ENCODE measurements around the gene ZCCHC14. TPM values are rescaled to one million over a fixed set of nuclear protein-coding genes. Genes with fewer than 3 reads are reported as not detected.

The ZCCHC14 gene
- polyA plus RNA-seq, 6 donors from 2014 or later: 0.03 to 0.31 (median 0.20) TPM; not detected in 1

- H3K36me3 Mint-ChIP-seq: no peaks in the 10 kb centered on the region
- H3K27ac Mint-ChIP-seq: no peak overlapping the region
- no peak overlapping the region for H3K4me3 Mint-ChIP-seq
- no peaks in the 10 kb centered on the region for H3K4me1 Mint-ChIP-seq
- no peak for ATAC-seq (ENCODE audit: low read depth in 2 of 2)
- no peak for DNase-seq
- H3K9me3 Mint-ChIP-seq: no peaks in the 10 kb centered on the region
- no peaks in the 10 kb centered on the region for H3K27me3 Mint-ChIP-seq
Measured at GRCh38 chr16:87418216-87418615, 74.6 kb downstream of the ZCCHC14 start.

GRCh38 chr16:87417528-87417910, 75.3 kb downstream of the ZCCHC14 start:
- Mint-ChIP-seq H3K27ac (no peak overlapping the region), H3K27me3 (no peaks in the 10 kb centered on the region), H3K4me3 (no peak overlapping the region), H3K9me3 (no peaks in the 10 kb centered on the region), H3K4me1 (no peaks in the 10 kb centered on the region), H3K36me3 (no peaks in the 10 kb centered on the region)
- no peak for DNase-seq
- no peak for ATAC-seq (ENCODE audit: low read depth in 2 of 2)

- Mint-ChIP-seq H3K27me3 (no peaks in the 10 kb centered on the region), H3K9me3 (no peaks in the 10 kb centered on the region), H3K36me3 (no peaks in the 10 kb centered on the region), H3K4me1 (no peaks in the 10 kb centered on the region), H3K27ac (no peak overlapping the region), H3K4me3 (no peak overlapping the region)
- no peak for DNase-seq
- ATAC-seq (ENCODE audit: low read depth in 2 of 2): no peak
Measured at GRCh38 chr16:87416826-87417527, 75.8 kb downstream of the ZCCHC14 start.

- Mint-ChIP-seq H3K9me3 (no peaks in the 10 kb centered on the region), H3K4me1 (no peaks in the 10 kb centered on the region), H3K36me3 (no peaks in the 10 kb centered on the region), H3K27me3 (no peaks in the 10 kb centered on the region), H3K4me3 (no peak overlapping the region), H3K27ac (no peak overlapping the region)
- no peak for DNase-seq
- no peak for ATAC-seq (ENCODE audit: low read depth in 2 of 2)
Measured at GRCh38 chr16:87415441-87415840, 77.4 kb downstream of the ZCCHC14 start.

- no peaks in the 10 kb centered on the region for H3K36me3 Mint-ChIP-seq
- H3K9me3 Mint-ChIP-seq: no peaks in the 10 kb centered on the region
- no peaks in the 10 kb centered on the region for H3K4me1 Mint-ChIP-seq
- no peak overlapping the region for H3K4me3 Mint-ChIP-seq
- H3K27me3 Mint-ChIP-seq: no peaks in the 10 kb centered on the region
- no peak for ATAC-seq (ENCODE audit: low read depth in 2 of 2)
- no peak for DNase-seq
- no peak overlapping the region for H3K27ac Mint-ChIP-seq
Measured at GRCh38 chr16:87414251-87414680, 78.6 kb downstream of the ZCCHC14 start.

- H3K9me3 Mint-ChIP-seq: no peaks in the 10 kb centered on the region
Measured at GRCh38 chr16:87412996-87413421, 79.8 kb downstream of the ZCCHC14 start.

GRCh38 chr16:87412371-87412995, 80.3 kb downstream of the ZCCHC14 start:
- DNase-seq (no peak), ATAC-seq (ENCODE audit: low read depth in 2 of 2) (no peak)
- Mint-ChIP-seq H3K27me3 (no peaks in the 10 kb centered on the region), H3K27ac (no peak overlapping the region), H3K4me1 (no peaks in the 10 kb centered on the region), H3K4me3 (no peak overlapping the region), H3K9me3 (no peaks in the 10 kb centered on the region), H3K36me3 (no peaks in the 10 kb centered on the region)

More at GRCh38 chr16:87412996-87413421, 79.8 kb downstream of the ZCCHC14 start:
- H3K36me3 Mint-ChIP-seq: no peaks in the 10 kb centered on the region
- no peaks in the 10 kb centered on the region for H3K4me1 Mint-ChIP-seq
- ATAC-seq (ENCODE audit: low read depth in 2 of 2) (no peak), DNase-seq (no peak)
- no peak overlapping the region for H3K27ac Mint-ChIP-seq
- H3K4me3 Mint-ChIP-seq: no peak overlapping the region
- H3K27me3 Mint-ChIP-seq: no peaks in the 10 kb centered on the region

GRCh38 chr16:87411375-87412271, 81.2 kb downstream of the ZCCHC14 start:
- H3K9me3 Mint-ChIP-seq: no peaks in the 10 kb centered on the region
- H3K27ac Mint-ChIP-seq: no peak overlapping the region
- H3K36me3 Mint-ChIP-seq: peaks cover 0 to 2% of the 10 kb centered on the region in 2 donors
- H3K4me3 Mint-ChIP-seq: no peak overlapping the region
- no peaks in the 10 kb centered on the region for H3K4me1 Mint-ChIP-seq
- ATAC-seq (ENCODE audit: low read depth in 2 of 2) (no peak), DNase-seq (no peak)
- H3K27me3 Mint-ChIP-seq: no peaks in the 10 kb centered on the region

- H3K27me3 Mint-ChIP-seq: no peaks in the 10 kb centered on the region
- ATAC-seq (ENCODE audit: low read depth in 2 of 2) (no peak), DNase-seq (no peak)
- no peak overlapping the region for H3K4me3 Mint-ChIP-seq
- no peaks in the 10 kb centered on the region for H3K4me1 Mint-ChIP-seq
- no peak overlapping the region for H3K27ac Mint-ChIP-seq
- peaks cover 0 to 3% of the 10 kb centered on the region in 2 donors for H3K36me3 Mint-ChIP-seq
- H3K9me3 Mint-ChIP-seq: no peaks in the 10 kb centered on the region
Measured at GRCh38 chr16:87410968-87411367, 81.9 kb downstream of the ZCCHC14 start.

- no peaks in the 10 kb centered on the region for H3K4me1 Mint-ChIP-seq
- H3K9me3 Mint-ChIP-seq: no peaks in the 10 kb centered on the region
- H3K36me3 Mint-ChIP-seq: peaks cover 0 to 3% of the 10 kb centered on the region in 2 donors
- H3K27ac Mint-ChIP-seq: no peak overlapping the region
- no peak overlapping the region for H3K4me3 Mint-ChIP-seq
- DNase-seq (no peak), ATAC-seq (ENCODE audit: low read depth in 2 of 2) (no peak)
- no peaks in the 10 kb centered on the region for H3K27me3 Mint-ChIP-seq
Measured at GRCh38 chr16:87410530-87410929, 82.3 kb downstream of the ZCCHC14 start.

GRCh38 chr16:87409781-87410180, 83.0 kb downstream of the ZCCHC14 start:
- ATAC-seq (ENCODE audit: low read depth in 2 of 2): no peak
- peaks cover 0 to 3% of the 10 kb centered on the region in 2 donors for H3K36me3 Mint-ChIP-seq
- H3K4me3 Mint-ChIP-seq: no peak overlapping the region
- no peaks in the 10 kb centered on the region for H3K4me1 Mint-ChIP-seq
- no peak overlapping the region for H3K27ac Mint-ChIP-seq
- no peak for DNase-seq
- H3K9me3 Mint-ChIP-seq: no peaks in the 10 kb centered on the region
- H3K27me3 Mint-ChIP-seq: no peaks in the 10 kb centered on the region

- Mint-ChIP-seq H3K36me3 (peaks cover 0 to 3% of the 10 kb centered on the region in 2 donors), H3K9me3 (no peaks in the 10 kb centered on the region)
Measured at GRCh38 chr16:87409153-87409552, 83.7 kb downstream of the ZCCHC14 start.

GRCh38 chr16:87407511-87408112, 85.2 kb downstream of the ZCCHC14 start:
- H3K9me3 Mint-ChIP-seq: no peaks in the 10 kb centered on the region
- no peaks in the 10 kb centered on the region for H3K27me3 Mint-ChIP-seq
- no peaks in the 10 kb centered on the region for H3K4me1 Mint-ChIP-seq
- DNase-seq (no peak), ATAC-seq (ENCODE audit: low read depth in 2 of 2) (peak in 1 of 2 donors; percentile 37)
- no peak overlapping the region for H3K4me3 Mint-ChIP-seq
- peaks cover 5 to 7% of the 10 kb centered on the region in 2 donors for H3K36me3 Mint-ChIP-seq
- peak overlapping the region in 1 of 6 donors; percentile 56 for H3K27ac Mint-ChIP-seq

More at GRCh38 chr16:87409153-87409552, 83.7 kb downstream of the ZCCHC14 start:
- Mint-ChIP-seq H3K4me3 (no peak overlapping the region), H3K4me1 (no peaks in the 10 kb centered on the region), H3K27me3 (no peaks in the 10 kb centered on the region), H3K27ac (no peak overlapping the region)
- ATAC-seq (ENCODE audit: low read depth in 2 of 2) (no peak), DNase-seq (no peak)
